ENCODE results near the gene ZAP70. TPM values are rescaled to one million over a fixed set of nuclear protein-coding genes. Genes with fewer than 3 reads are reported as not detected.

Gene ZAP70
- total RNA-seq, 1 donor from 2014 or later = 3.1 TPM

- H3K4me3 Mint-ChIP-seq = no peak overlapping the region
- TF ChIP-seq CTCF (IDR thresholded peaks at IDR 0.05; ENCODE audit: unreplicated experiment) = no peak
Observed at GRCh38 chr2:97759727-97760407, 46.5 kb downstream of the ZAP70 start.

DNA sequence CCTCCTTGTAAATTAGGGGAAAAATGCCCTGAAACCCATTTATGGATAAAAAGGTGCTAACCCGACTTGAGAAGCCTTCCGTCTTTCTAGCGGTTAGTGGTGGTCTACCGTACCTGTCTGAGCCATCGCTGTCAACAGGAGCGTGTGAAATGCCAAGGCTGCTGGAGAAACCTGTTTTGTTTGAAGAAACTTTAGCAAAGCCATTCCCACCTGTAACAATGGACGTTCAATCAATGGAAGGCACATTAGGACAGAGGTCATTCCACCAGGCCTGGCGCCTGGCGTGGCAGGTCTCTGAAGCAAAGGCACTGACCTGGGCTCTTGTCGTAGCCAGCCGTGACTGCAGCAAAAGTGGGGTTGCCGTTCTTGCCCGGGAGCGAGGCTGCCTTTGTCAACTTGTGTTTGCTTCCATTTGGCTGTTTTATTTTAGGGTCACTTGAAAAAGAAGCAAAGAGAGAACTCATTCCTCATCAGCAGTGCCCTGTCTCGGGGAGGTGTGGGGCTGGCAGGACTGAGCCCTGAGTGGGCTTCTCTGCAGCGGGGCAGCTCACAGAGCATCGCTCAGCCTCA lies 47.2 kb downstream of the ZAP70 start:
- Mint-ChIP-seq H3K27ac (no peak overlapping the region), H3K4me3 (no peak overlapping the region), H3K4me1 (no peaks in the 10 kb centered on the region), H3K27me3 (ENCODE audit: low read depth) (no peaks in the 10 kb centered on the region), H3K36me3 (peaks cover 50% of the 10 kb centered on the region), H3K9me3 (no peaks in the 10 kb centered on the region)
- no peak for TF ChIP-seq CTCF (IDR thresholded peaks at IDR 0.05; ENCODE audit: unreplicated experiment)
- no peak for DNase-seq (ENCODE audit: low spot score in 2 of 2, unreplicated experiment in 2 of 2)

More at GRCh38 chr2:97759727-97760407, 46.5 kb downstream of the ZAP70 start:
- Mint-ChIP-seq H3K4me1 (no peaks in the 10 kb centered on the region), H3K36me3 (peaks cover 48% of the 10 kb centered on the region), H3K9me3 (no peaks in the 10 kb centered on the region), H3K27me3 (ENCODE audit: low read depth) (no peaks in the 10 kb centered on the region), H3K27ac (no peak overlapping the region)
- DNase-seq (ENCODE audit: low spot score in 2 of 2, unreplicated experiment in 2 of 2) = no peak

DNA sequence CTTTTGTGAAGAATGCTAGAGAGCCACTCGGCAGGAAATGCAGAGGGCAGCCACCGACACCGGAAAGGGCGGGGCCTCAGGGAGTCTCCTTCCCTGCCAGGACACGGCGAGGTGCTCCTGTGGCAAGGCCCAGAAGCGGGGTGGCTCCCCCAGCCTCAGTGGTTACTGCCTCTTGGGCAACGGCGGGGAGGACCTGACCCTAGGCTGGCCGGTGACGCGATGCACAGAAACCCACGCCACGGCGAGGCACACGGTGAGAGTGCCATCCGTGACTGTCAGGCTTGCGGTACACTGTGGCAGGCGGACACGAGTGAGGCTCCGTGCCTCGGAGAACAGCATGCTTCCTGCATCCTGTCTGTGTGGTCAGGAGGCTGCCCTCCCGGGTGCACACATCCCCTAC lies 47.8 kb downstream of the ZAP70 start:
- no peaks in the 10 kb centered on the region for H3K9me3 Mint-ChIP-seq
- no peak for DNase-seq (ENCODE audit: low spot score in 2 of 2, unreplicated experiment in 2 of 2)
- H3K27ac Mint-ChIP-seq = no peak overlapping the region
- no peak overlapping the region for H3K4me3 Mint-ChIP-seq
- no peaks in the 10 kb centered on the region for H3K27me3 Mint-ChIP-seq (ENCODE audit: low read depth)
- no peaks in the 10 kb centered on the region for H3K4me1 Mint-ChIP-seq
- TF ChIP-seq CTCF (IDR thresholded peaks at IDR 0.05; ENCODE audit: unreplicated experiment) = no peak
- H3K36me3 Mint-ChIP-seq = peaks cover 50% of the 10 kb centered on the region

DNA sequence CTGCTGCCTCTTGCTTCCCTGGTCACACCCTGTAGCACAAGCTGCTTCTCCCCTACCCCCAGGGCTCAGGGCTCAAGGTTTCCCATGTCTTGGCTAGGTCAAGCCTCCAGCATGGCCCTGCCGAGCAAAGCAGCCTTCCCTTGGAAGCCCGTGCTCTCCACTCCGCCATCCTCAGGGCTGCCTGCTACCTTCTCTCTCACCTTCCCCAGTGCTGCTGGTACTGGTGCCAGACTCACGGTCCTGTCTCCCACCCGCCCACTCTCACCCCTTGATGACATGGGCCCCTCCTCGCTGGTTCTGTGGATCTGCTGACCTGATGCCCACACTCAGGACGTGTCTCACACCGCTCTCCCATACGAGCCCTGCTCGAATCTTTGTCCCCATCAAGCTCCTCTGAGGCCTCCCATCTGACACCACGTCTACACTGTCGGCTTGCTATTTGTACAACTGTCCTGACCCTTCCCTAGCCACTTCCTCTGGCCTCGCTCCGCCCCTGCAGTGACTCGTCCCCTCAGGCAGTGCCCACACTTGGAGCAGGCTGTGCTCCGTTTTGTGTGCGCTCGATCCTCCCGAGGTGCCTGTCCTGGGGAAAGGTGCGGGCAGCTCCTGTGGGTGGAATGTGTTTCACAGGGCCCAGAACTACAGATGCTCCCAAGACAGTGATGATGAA lies 49.9 kb downstream of the ZAP70 start:
- Mint-ChIP-seq H3K9me3 (no peaks in the 10 kb centered on the region), H3K4me1 (no peaks in the 10 kb centered on the region), H3K27me3 (ENCODE audit: low read depth) (no peaks in the 10 kb centered on the region), H3K4me3 (no peak overlapping the region), H3K27ac (no peak overlapping the region), H3K36me3 (peaks cover 42% of the 10 kb centered on the region)
- no peak for TF ChIP-seq CTCF (IDR thresholded peaks at IDR 0.05; ENCODE audit: unreplicated experiment)
- DNase-seq (ENCODE audit: low spot score in 2 of 2, unreplicated experiment in 2 of 2) = no peak

GRCh38 chr2:97764559-97765263 lies 51.3 kb downstream of the ZAP70 start:
- TF ChIP-seq CTCF (IDR thresholded peaks at IDR 0.05; ENCODE audit: unreplicated experiment) = no peak
- H3K4me1 Mint-ChIP-seq = no peaks in the 10 kb centered on the region
- no peaks in the 10 kb centered on the region for H3K27me3 Mint-ChIP-seq (ENCODE audit: low read depth)
- H3K27ac Mint-ChIP-seq = no peak overlapping the region
- H3K4me3 Mint-ChIP-seq = no peak overlapping the region
- peaks cover 32% of the 10 kb centered on the region for H3K36me3 Mint-ChIP-seq
- H3K9me3 Mint-ChIP-seq = no peaks in the 10 kb centered on the region
- no peak for DNase-seq (ENCODE audit: low spot score in 2 of 2, unreplicated experiment in 2 of 2)
